GM13976 (cell line): ENCODE data around the gene B3GNT3.

Experiments used
- DNase-seq: peaks from one replicate; pipeline ENCODE4 v3.0.0; 2012; ENCODE audit warnings: low spot score
- CTCF ChIP-seq: IDR thresholded peaks from 2 replicates; pipeline ENCODE4 v1.5.1; 2012; ENCODE audit warnings: borderline replicate concordance, mild to moderate bottlenecking; ENCODE audit not compliant: insufficient read depth; ENCODE audit errors: extremely low read depth, missing control alignments, control extremely low read depth
- in situ Hi-C: fragments of 300-500 bp; cut with MboI; formaldehyde crosslinking; loops from one replicate; pipeline ENCODE4 v1.12.0; 2022; ENCODE audit warnings: low sequenced_read_pairs, mixed read lengths, inconsistent platforms; ENCODE audit not compliant: unreplicated experiment

The B3GNT3 gene

GRCh38 chr19:17794731-17795494 is at the start of gene B3GNT3:
Gene B3GNT3 (plus strand): TSS chr19:17795138. CDS start chr19:17807808, 12,670 bp downstream.
- no peak for TF ChIP-seq CTCF
- DNase-seq: no peak
- in situ Hi-C loops: no loop called here

GRCh38 chr19:17747205-17748098 is 47.5 kb upstream of the B3GNT3 start:
- in situ Hi-C loops: no loop called here
- DNase-seq: peak; percentile 97
- TF ChIP-seq CTCF: no peak

- no peak for TF ChIP-seq CTCF
- no peak for DNase-seq
- in situ Hi-C loops: no loop called here
These were observed 45.9 kb upstream of the B3GNT3 start for GRCh38 chr19:17748884-17749638.

- in situ Hi-C loops: no loop called here
- no peak for TF ChIP-seq CTCF
- no peak for DNase-seq
These were observed 45.0 kb upstream of the B3GNT3 start for GRCh38 chr19:17749912-17750317.

- in situ Hi-C loops: no loop called here
- peak; percentile 83 for DNase-seq
- no peak for TF ChIP-seq CTCF
These were observed 43.6 kb upstream of the B3GNT3 start, which contains the start of gene FCHO1 for GRCh38 chr19:17751103-17751911. Gene FCHO1 (plus strand): TSS chr19:17751477. CDS start chr19:17755165, 3,688 bp downstream.
